Heart left ventricle (tissue), 13 donors: Measurements from ENCODE around the gene UGCG.

Source experiments
- CTCF ChIP-seq, 12 donors: fragments of 200-600 bp; sonication (generic) in 4 of 12; IDR thresholded peaks; one replicate each; pipeline versions ENCODE4 v1.5.0 to v1.8.0; 2018 to 2022; ENCODE audit warnings: antibody characterized with exemption in 12 of 12, mild to moderate bottlenecking in 5 of 12
- POLR2A ChIP-seq, 2 donors: fragments of 450-650 bp; IDR thresholded peaks; one replicate each; pipeline ENCODE4 v1.6.1; 2017; ENCODE audit warnings: antibody characterized with exemption in 2 of 2, mild to moderate bottlenecking in 2 of 2, moderate library complexity in 2 of 2
- donor health status: ischemic (EF 13 %, LVEDD 7.1; RV severe dilation, severe dysfunction).
- donor health status: DM: no; HTN: yes; CAD: no.
- donor health status: DM: no; HTN: no; CAD: no.
- donor health status: ischemic (EF 25% LVEDD 6.9; RV normal size, moderate dysfunction).
- donor health status: ischemic (EF 25% LVEDD 5.7; RV mildly dilated, moderate dysfunction).
- donor health status: ischemic (EF 35%, LVEDD 5.7; RV mildly dilated, moderate dysfunction).
- donor health status: nonischemic (EF 11% LVEDD 7.7; RV severe dilation, severe dysfunction).
- donor health status: DM: yes; HTN: yes; CAD: no.
- donor health status: PGD.
- donor health status: ischemic (EF 29% LVEDD 5.4; RV normal size, mild dysfunction).
- donor health status: nonischemic (EF 23%, LVEDD 6.1; RV moderate dilation, normal function).

GRCh38 chr9:111962021-111962420 lies 65.4 kb downstream of the UGCG start:
- TF ChIP-seq CTCF (IDR thresholded peaks at IDR 0.05) (no peak), POLR2A (IDR thresholded peaks at IDR 0.05) (no peak)
